CD8-positive, alpha-beta memory T cell (primary cell): ENCODE measurements around the gene ULK4. TPM values are rescaled to one million over a fixed set of nuclear protein-coding genes. Genes with fewer than 3 reads are reported as not detected.
A peak's percentile ranks its signal among the peaks of the same experiment; 100 is the strongest.
"Not testable (repeated sequence)": the region's sequence is repeated elsewhere in the genome, so short reads cannot be mapped to it uniquely, and the experiment has no call there.

Experiments used
- CTCF ChIA-PET: fragments of 350-600 bp; sonication (Branson Sonifier 250); formaldehyde crosslinking; loops from one replicate; lab custom pipeline; 2021; ENCODE audit warnings: antibody characterized with exemption; lab: Charles Lee
- POLR2A ChIA-PET: fragments of 350-600 bp; sonication (Branson Sonifier 250); formaldehyde crosslinking; loops from one replicate; lab custom pipeline; 2021; ENCODE audit warnings: antibody characterized with exemption; lab: Charles Lee
- DNase-seq, 5 donors: peaks; one replicate each; pipeline versions ENCODE4 v3.0.0 to v3.0.0-alpha.2; 2020 to 2022; ENCODE audit warnings: mixed read lengths in 1 of 5
- H3K27ac ChIP-seq: one replicate; pipeline ENCODE4 v1.7.0; 2013; ENCODE audit warnings: low read depth, mild to moderate bottlenecking, low read length, moderate library complexity
- H3K27me3 ChIP-seq: 2 replicates; pipeline ENCODE4 v1.7.0; 2013; ENCODE audit warnings: low read length, mild to moderate bottlenecking; ENCODE audit not compliant: insufficient read depth, poor library complexity, severe bottlenecking
- H3K36me3 ChIP-seq: 2 replicates; pipeline ENCODE4 v1.7.0; 2013; ENCODE audit warnings: mild to moderate bottlenecking, low read length, moderate library complexity; ENCODE audit not compliant: insufficient read depth
- H3K4me1 ChIP-seq: 2 replicates; pipeline ENCODE4 v1.7.0; 2013; ENCODE audit warnings: mild to moderate bottlenecking, low read length, moderate library complexity; ENCODE audit not compliant: insufficient read depth
- H3K4me3 ChIP-seq: 2 replicates; pipeline ENCODE4 v1.7.0; 2013; ENCODE audit warnings: mild to moderate bottlenecking, low read length
- H3K9me3 ChIP-seq: 2 replicates; pipeline ENCODE4 v1.7.0; 2013; ENCODE audit warnings: mild to moderate bottlenecking, low read length
- H3K27ac Mint-ChIP-seq, 8 donors: one replicate each; pipeline ENCODE4 v1.8.0; 2020 to 2021; ENCODE audit warnings: mixed read lengths in 8 of 8, mild to moderate bottlenecking in 6 of 8, inconsistent platforms in 3 of 8, moderate library complexity in 3 of 8
- H3K27me3 Mint-ChIP-seq, 2 donors: one replicate each; pipeline ENCODE4 v1.8.0; 2020 to 2021; ENCODE audit warnings: mixed read lengths in 2 of 2, mild to moderate bottlenecking in 1 of 2, moderate library complexity in 1 of 2
- H3K36me3 Mint-ChIP-seq, 3 donors: one replicate each; pipeline ENCODE4 v1.8.0; 2020 to 2021; ENCODE audit warnings: mixed read lengths in 3 of 3, inconsistent platforms in 1 of 3, mild to moderate bottlenecking in 1 of 3
- H3K4me1 Mint-ChIP-seq, 3 donors: one replicate each; pipeline ENCODE4 v1.8.0; 2020 to 2021; ENCODE audit warnings: mixed read lengths in 3 of 3, inconsistent platforms in 1 of 3, mild to moderate bottlenecking in 1 of 3
- H3K4me3 Mint-ChIP-seq, 7 donors: one replicate each; pipeline ENCODE4 v1.8.0; 2020 to 2021; ENCODE audit warnings: mixed read lengths in 7 of 7, mild to moderate bottlenecking in 6 of 7, moderate library complexity in 4 of 7, inconsistent platforms in 2 of 7
- H3K9me3 Mint-ChIP-seq, 5 donors: one replicate each; pipeline ENCODE4 v1.8.0; 2020 to 2022; ENCODE audit warnings: mixed read lengths in 5 of 5, mild to moderate bottlenecking in 3 of 5, moderate library complexity in 2 of 5, inconsistent platforms in 1 of 5
- polyA plus RNA-seq: library from polyadenylated mRNA; unstranded; fragments of 300-500 nt; fragmentation: Illumina TruSeq; gene quantifications from one replicate; pipeline ENCODE4 v1.2.3, GENCODE V29; 2021
- total RNA-seq, 2 experiments: library from RNA; stranded (reverse); gene quantifications; one replicate each; pipeline ENCODE4 v1.2.3, GENCODE V29; 2021

The ULK4 gene
- total and polyA plus RNA-seq, 3 experiments from 2014 or later, result 10.4 to 12.7 (median 12.3) TPM

GRCh38 chr3:41653571-41654239, 308.2 kb downstream of the ULK4 start:
- H3K27ac ChIP-seq, result no peak overlapping the region
- H3K9me3 ChIP-seq, result no peaks in the 10 kb centered on the region
- Mint-ChIP-seq H3K4me1 (no peaks in the 10 kb centered on the region), H3K36me3 (peaks cover 4 to 67% (median 8%) of the 10 kb centered on the region in 3 donors), H3K27ac (no peak overlapping the region), H3K9me3 (peaks cover 0 to 14% (median 0%) of the 10 kb centered on the region in 5 donors), H3K4me3 (no peak overlapping the region), H3K27me3 (no peaks in the 10 kb centered on the region)
- H3K4me3 ChIP-seq, result no peak overlapping the region
- CTCF ChIA-PET, result no interaction called here
- H3K4me1 ChIP-seq, result no peaks in the 10 kb centered on the region
- no peaks in the 10 kb centered on the region for H3K27me3 ChIP-seq
- POLR2A ChIA-PET, result no interaction called here
- H3K36me3 ChIP-seq, result no peaks in the 10 kb centered on the region
- no peak for DNase-seq

- no peaks in the 10 kb centered on the region for H3K27me3 ChIP-seq
- no peaks in the 10 kb centered on the region for H3K9me3 ChIP-seq
- Mint-ChIP-seq H3K4me1 (no peaks in the 10 kb centered on the region), H3K27ac (peak overlapping the region in 1 of 8 donors; percentile 29), H3K27me3 (no peaks in the 10 kb centered on the region), H3K9me3 (peaks cover 0 to 18% (median 0%) of the 10 kb centered on the region in 5 donors), H3K4me3 (no peak overlapping the region), H3K36me3 (peaks cover 7 to 65% (median 9%) of the 10 kb centered on the region in 3 donors)
- H3K27ac ChIP-seq, result no peak overlapping the region
- DNase-seq, result no peak
- ChIA-PET POLR2A (no interaction called here), CTCF (no interaction called here)
- H3K4me3 ChIP-seq, result no peak overlapping the region
- H3K36me3 ChIP-seq, result no peaks in the 10 kb centered on the region
- no peaks in the 10 kb centered on the region for H3K4me1 ChIP-seq
These were observed 309.0 kb downstream of the ULK4 start for GRCh38 chr3:41652931-41653330.

GRCh38 chr3:41652506-41652905, 309.4 kb downstream of the ULK4 start:
- Histone ChIP-seq H3K27ac (no peak overlapping the region), H3K4me1 (no peaks in the 10 kb centered on the region), H3K9me3 (no peaks in the 10 kb centered on the region), H3K4me3 (no peak overlapping the region), H3K27me3 (no peaks in the 10 kb centered on the region), H3K36me3 (no peaks in the 10 kb centered on the region)
- Mint-ChIP-seq H3K9me3 (peaks cover 0 to 18% (median 0%) of the 10 kb centered on the region in 5 donors), H3K4me3 (no peak overlapping the region), H3K27me3 (no peaks in the 10 kb centered on the region), H3K36me3 (peaks cover 5 to 61% (median 7%) of the 10 kb centered on the region in 3 donors), H3K4me1 (no peaks in the 10 kb centered on the region), H3K27ac (no peak overlapping the region)
- POLR2A ChIA-PET, result no interaction called here
- no peak for DNase-seq
- CTCF ChIA-PET, result no interaction called here

GRCh38 chr3:41651718-41652117, 310.2 kb downstream of the ULK4 start:
- ChIA-PET CTCF (no interaction called here), POLR2A (no interaction called here)
- H3K4me3 ChIP-seq, result no peak overlapping the region
- H3K36me3 Mint-ChIP-seq, result peaks cover 5 to 56% (median 7%) of the 10 kb centered on the region in 3 donors
- no peak for DNase-seq
- no peaks in the 10 kb centered on the region for H3K4me1 ChIP-seq
- no peak overlapping the region for H3K27ac ChIP-seq
- H3K9me3 ChIP-seq, result no peaks in the 10 kb centered on the region
- H3K36me3 ChIP-seq, result no peaks in the 10 kb centered on the region
- no peaks in the 10 kb centered on the region for H3K27me3 ChIP-seq
- H3K9me3 Mint-ChIP-seq, result peaks cover 0 to 20% (median 0%) of the 10 kb centered on the region in 5 donors
- no peak overlapping the region for H3K4me3 Mint-ChIP-seq
- no peaks in the 10 kb centered on the region for H3K27me3 Mint-ChIP-seq
- H3K27ac Mint-ChIP-seq, result no peak overlapping the region
- no peaks in the 10 kb centered on the region for H3K4me1 Mint-ChIP-seq

GRCh38 chr3:41650406-41650805, 311.5 kb downstream of the ULK4 start:
- DNase-seq, result no peak
- Mint-ChIP-seq H3K4me3 (no peak overlapping the region), H3K27ac (no peak overlapping the region), H3K27me3 (no peaks in the 10 kb centered on the region), H3K36me3 (peaks cover 5 to 58% (median 7%) of the 10 kb centered on the region in 3 donors), H3K9me3 (peaks cover 0 to 30% (median 10%) of the 10 kb centered on the region in 5 donors), H3K4me1 (no peaks in the 10 kb centered on the region)
- H3K9me3 ChIP-seq, result no peaks in the 10 kb centered on the region
- POLR2A ChIA-PET, result no interaction called here
- H3K27ac ChIP-seq, result no peak overlapping the region
- H3K4me1 ChIP-seq, result no peaks in the 10 kb centered on the region
- H3K27me3 ChIP-seq, result no peaks in the 10 kb centered on the region
- CTCF ChIA-PET, result no interaction called here
- H3K4me3 ChIP-seq, result no peak overlapping the region
- H3K36me3 ChIP-seq, result no peaks in the 10 kb centered on the region

- peak in 1 of 5 donors; percentile 39 for DNase-seq
- Histone ChIP-seq H3K9me3 (no peaks in the 10 kb centered on the region), H3K27ac (no peak overlapping the region), H3K27me3 (no peaks in the 10 kb centered on the region), H3K4me1 (no peaks in the 10 kb centered on the region), H3K36me3 (no peaks in the 10 kb centered on the region), H3K4me3 (no peak overlapping the region)
- H3K36me3 Mint-ChIP-seq, result peaks cover 5 to 48% (median 7%) of the 10 kb centered on the region in 3 donors
- H3K9me3 Mint-ChIP-seq, result peaks cover 0 to 33% (median 13%) of the 10 kb centered on the region in 5 donors
- no peak overlapping the region for H3K4me3 Mint-ChIP-seq
- H3K27me3 Mint-ChIP-seq, result no peaks in the 10 kb centered on the region
- H3K4me1 Mint-ChIP-seq, result no peaks in the 10 kb centered on the region
- H3K27ac Mint-ChIP-seq, result no peak overlapping the region
- CTCF ChIA-PET, result no interaction called here
- POLR2A ChIA-PET, result no interaction called here
These were observed 312.7 kb downstream of the ULK4 start for GRCh38 chr3:41649129-41649739.

- H3K27me3 Mint-ChIP-seq, H3K4me3 ChIP-seq, CTCF ChIA-PET, H3K27ac ChIP-seq, H3K27me3 ChIP-seq, DNase-seq, POLR2A ChIA-PET, H3K4me3 Mint-ChIP-seq, H3K9me3 ChIP-seq, H3K27ac Mint-ChIP-seq, H3K4me1 Mint-ChIP-seq, H3K36me3 ChIP-seq, H3K4me1 ChIP-seq: not testable (repeated sequence)
- peaks cover 0 to 32% (median 13%) of the 10 kb centered on the region in 5 donors for H3K9me3 Mint-ChIP-seq
- peaks cover 4 to 35% (median 7%) of the 10 kb centered on the region in 3 donors for H3K36me3 Mint-ChIP-seq
These were observed 314.2 kb downstream of the ULK4 start for GRCh38 chr3:41647730-41648129.

GRCh38 chr3:41640076-41640475, 321.8 kb downstream of the ULK4 start:
- Mint-ChIP-seq H3K4me1 (no peaks in the 10 kb centered on the region), H3K36me3 (peaks cover 0 to 7% (median 0%) of the 10 kb centered on the region in 3 donors), H3K4me3 (no peak overlapping the region), H3K9me3 (peaks cover 0 to 17% (median 0%) of the 10 kb centered on the region in 5 donors), H3K27ac (no peak overlapping the region), H3K27me3 (no peaks in the 10 kb centered on the region)
- Histone ChIP-seq H3K9me3 (no peaks in the 10 kb centered on the region), H3K4me3 (no peak overlapping the region), H3K27me3 (no peaks in the 10 kb centered on the region), H3K27ac (no peak overlapping the region), H3K36me3 (no peaks in the 10 kb centered on the region), H3K4me1 (no peaks in the 10 kb centered on the region)
- ChIA-PET POLR2A (no interaction called here), CTCF (no interaction called here)
- no peak for DNase-seq
